ENCODE measurements around the gene FLCN.

Gene FLCN

DNA sequence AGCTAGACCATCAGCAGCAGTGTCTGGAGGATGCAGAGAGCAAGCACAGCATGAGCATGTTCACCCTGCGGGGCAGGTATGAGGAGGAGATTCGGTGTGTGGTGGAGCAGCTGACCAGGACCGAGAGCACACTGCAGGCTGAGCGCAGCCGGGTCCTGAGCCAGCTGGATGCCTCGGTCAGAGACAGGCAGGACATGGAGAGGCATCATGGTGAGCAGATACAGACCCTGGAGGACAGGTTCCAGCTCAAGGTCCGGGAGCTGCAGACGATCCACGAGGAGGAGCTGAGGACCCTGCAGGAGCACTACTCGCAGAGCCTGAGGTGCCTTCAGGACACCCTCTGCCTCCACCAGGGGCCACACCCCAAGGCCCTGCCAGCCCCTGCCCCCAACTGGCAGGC lies 69.6 kb downstream of the FLCN start:
- no peak for DNase-seq (ENCODE audit: low spot score)

DNA sequence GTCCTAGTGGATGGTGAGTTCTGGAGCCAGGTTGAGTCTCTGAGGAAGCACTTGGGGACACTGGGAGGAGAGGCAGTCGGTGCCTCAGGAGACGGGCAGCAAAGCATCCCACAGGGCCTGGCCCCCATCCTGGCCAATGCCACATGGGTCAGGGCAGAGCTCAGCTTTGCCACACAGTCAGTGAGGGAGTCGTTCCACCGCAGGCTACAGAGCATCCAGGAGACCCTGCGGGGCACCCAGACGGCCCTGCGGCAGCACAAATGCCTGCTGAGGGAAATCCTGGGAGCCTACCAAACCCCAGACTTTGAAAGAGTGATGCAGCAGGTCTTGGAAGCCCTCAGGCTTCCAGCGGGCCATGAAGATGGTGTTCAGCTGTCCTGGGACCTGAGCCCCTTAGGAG lies 70.5 kb downstream of the FLCN start:
- no peak for DNase-seq (ENCODE audit: low spot score)

DNA sequence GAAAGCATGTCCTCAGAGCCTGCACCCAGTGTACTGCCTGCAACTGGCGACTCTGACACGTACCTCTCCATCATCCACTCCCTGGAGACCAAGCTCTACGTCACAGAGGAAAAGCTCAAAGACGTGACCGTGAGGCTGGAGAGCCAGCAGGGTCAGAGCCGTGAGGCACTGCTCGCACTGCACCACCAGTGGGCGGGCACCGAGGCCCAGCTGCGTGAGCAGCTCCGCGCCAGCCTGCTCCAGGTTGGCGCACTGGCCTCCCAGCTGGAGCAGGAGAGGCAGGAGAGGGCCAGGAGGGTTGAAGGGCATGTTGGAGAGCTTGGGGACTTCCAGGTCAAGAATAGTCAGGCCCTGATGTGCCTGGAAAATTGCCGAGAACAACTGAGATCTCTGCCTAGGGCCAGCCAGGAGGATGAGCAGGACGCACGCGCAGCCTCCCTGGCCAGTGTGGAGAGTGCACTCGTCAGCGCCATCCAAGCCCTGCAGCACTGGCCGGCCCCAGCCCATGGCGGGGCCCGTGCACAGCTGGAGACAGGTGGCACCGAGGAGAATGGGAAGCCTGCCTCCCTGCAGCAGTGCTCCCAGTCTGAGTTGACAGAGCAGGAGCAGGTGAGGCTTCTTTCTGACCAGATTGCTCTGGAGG lies 71.2 kb downstream of the FLCN start:
- no peak for DNase-seq (ENCODE audit: low spot score)

DNA sequence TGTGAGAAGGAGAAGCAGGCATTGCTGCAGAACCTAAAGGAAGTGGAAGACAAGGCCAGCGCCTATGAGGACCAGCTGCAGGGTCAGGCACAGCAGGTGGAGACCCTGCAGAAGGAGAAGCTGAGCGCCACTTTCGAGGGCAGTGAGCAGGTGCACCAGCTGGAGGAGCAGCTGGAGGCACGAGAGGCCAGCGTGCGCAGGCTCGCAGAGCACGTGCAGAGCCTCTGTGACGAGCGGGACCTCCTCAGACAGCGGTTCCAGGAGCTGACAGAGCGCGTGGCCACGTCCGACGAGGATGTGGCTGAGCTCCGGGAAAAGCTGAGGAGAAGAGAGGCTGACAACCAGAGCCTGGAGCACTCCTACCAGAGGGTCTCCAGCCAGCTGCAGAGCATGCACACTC lies 72.3 kb downstream of the FLCN start:
- no peak for DNase-seq (ENCODE audit: low spot score)

DNA sequence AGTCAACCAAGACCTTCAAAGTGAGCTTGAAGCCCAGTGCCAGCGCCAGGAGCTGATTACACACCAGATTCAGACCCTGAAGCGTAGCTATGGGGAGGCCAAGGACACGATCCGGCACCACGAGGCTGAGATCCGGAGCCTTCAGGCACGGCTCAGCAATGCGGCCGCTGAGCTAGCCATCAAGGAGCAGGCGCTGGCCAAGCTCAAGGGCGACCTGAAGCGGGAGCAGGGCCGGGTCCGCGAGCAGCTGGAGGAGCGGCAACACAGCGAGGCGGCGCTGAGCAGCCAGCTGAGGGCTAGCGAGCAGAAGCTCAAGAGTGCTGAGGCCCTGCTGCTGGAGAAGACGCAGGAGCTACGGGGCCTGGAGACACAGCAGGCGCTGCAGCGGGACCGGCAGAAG lies 72.8 kb downstream of the FLCN start:
- no peak for DNase-seq (ENCODE audit: low spot score)

All from AG08395 (cell line).